ENCODE measurements around the gene NFYC. TPM values are rescaled to one million over a fixed set of nuclear protein-coding genes. Genes with fewer than 3 reads are reported as not detected.

Gene NFYC
- total RNA-seq, 1 donor = 19.0 TPM

DNA sequence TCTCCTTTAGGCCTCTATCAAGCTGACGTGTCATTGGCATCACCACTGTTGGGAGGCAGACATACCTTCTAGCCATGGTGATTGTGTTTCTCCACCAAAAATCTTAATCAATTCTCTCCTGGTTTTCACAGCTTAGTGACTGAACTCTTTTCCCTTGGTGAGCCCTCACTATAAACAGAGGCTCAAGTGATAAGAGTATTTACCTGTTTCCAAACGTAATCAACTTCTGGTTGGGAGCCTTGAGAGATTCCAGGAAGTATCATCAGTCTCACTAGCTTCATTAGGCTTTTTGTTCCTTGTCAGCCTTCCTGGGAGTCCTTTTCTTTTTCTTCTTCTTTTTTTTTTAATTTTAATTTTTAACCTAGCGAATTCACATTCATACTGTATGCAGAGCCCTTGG lies 58.3 kb downstream of the NFYC start:
- TF ChIP-seq, protein P1, sequence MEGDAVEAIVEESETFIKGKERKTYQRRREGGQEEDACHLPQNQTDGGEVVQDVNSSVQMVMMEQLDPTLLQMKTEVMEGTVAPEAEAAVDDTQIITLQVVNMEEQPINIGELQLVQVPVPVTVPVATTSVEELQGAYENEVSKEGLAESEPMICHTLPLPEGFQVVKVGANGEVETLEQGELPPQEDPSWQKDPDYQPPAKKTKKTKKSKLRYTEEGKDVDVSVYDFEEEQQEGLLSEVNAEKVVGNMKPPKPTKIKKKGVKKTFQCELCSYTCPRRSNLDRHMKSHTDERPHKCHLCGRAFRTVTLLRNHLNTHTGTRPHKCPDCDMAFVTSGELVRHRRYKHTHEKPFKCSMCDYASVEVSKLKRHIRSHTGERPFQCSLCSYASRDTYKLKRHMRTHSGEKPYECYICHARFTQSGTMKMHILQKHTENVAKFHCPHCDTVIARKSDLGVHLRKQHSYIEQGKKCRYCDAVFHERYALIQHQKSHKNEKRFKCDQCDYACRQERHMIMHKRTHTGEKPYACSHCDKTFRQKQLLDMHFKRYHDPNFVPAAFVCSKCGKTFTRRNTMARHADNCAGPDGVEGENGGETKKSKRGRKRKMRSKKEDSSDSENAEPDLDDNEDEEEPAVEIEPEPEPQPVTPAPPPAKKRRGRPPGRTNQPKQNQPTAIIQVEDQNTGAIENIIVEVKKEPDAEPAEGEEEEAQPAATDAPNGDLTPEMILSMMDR (IDR thresholded peaks at IDR 0.05; ENCODE audit: insufficient read depth, low read depth, low read length) = no peak
- H3K4me3 ChIP-seq (ENCODE audit: low read depth, low read length) = no peak overlapping the region
- peak; percentile 11 for DNase-seq (ENCODE audit: low read depth)

DNA sequence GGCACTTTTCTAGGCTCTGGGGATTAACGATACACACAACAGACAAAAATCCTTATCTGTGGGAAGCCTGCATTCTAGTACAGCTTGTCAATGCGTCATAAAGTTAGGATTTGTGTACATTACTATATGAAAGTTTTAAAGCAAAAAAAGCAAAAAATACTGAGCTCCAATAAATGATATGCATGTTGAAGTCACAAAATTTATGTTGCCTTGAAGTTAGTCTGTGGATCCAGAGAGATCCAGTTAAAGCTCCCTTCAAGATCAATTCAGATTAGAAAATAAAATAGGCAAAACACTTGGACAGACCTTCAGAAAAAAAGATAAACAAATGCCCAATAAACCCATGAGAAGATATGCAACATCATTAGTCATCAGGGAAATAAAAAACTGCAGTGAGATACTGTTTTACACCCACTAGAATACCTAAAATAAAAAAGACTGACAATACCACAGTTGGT lies 59.0 kb downstream of the NFYC start:
- peak; percentile 91 for DNase-seq (ENCODE audit: low read depth)
- H3K4me3 ChIP-seq (ENCODE audit: low read depth, low read length) = no peak overlapping the region
- TF ChIP-seq, protein P1 (IDR thresholded peaks at IDR 0.05; ENCODE audit: insufficient read depth, low read depth, low read length) = no peak

DNA sequence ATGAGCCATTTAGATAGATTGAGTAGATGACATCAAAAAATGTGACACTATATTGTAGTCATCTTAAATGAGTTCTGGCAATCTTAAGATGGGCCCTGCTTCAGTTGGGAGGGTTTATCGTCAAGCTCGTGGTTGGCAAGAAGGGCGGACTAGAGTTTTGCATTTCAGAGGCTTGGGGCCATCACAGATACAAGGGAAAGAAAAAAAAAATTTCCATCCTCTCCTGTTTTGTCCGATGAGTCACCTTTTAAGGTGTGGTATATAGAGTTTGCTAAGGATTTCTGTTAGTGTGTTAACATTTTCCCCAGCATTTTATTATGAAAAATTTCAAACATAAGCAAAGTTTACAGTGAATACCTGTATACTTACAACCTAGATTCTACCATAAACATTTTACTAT lies 60.3 kb downstream of the NFYC start:
- no peak for DNase-seq (ENCODE audit: low read depth)
- TF ChIP-seq, protein P1 (IDR thresholded peaks at IDR 0.05; ENCODE audit: insufficient read depth, low read depth, low read length) = no peak

DNA sequence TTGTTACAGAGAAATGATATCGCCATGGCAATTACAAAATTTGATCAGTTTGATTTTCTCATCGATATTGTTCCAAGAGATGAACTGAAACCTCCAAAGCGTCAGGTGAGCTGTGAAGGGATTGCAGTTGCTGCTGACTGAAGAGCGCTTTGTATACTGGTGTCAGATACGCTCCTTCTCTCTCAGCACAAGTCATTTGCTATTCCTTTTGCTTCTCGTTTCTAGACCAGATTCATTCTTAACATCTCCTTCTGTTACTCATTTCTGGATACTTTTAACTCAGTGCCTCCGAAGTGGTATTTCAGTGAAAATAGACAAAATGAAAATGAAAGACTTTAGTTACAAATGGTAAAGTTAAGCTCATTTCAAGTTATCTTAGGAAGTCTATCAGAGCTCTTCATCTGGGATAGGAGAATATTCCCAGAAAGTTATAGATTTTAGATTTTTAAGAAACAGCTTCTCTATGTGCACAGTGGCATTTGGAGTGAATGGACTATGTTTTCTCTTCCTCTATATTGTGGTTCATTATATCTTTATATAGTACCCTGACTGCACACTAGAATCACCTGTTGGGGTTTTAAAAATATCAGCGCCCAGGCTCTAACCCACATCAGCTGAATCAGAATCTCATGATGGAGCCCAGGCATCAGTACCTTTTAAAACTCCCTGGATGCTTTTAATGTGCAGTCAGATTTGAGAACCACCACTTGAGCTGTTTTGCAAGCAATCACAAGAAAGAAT lies 61.8 kb downstream of the NFYC start:
- no peak for DNase-seq (ENCODE audit: low read depth)
- no peak overlapping the region for H3K4me3 ChIP-seq (ENCODE audit: low read depth, low read length)
- TF ChIP-seq, protein P1 (IDR thresholded peaks at IDR 0.05; ENCODE audit: insufficient read depth, low read depth, low read length) = no peak

More for the DNA sequence above, 60.3 kb downstream of the NFYC start:
- H3K4me3 ChIP-seq (ENCODE audit: low read depth, low read length) = no peak overlapping the region

DNA sequence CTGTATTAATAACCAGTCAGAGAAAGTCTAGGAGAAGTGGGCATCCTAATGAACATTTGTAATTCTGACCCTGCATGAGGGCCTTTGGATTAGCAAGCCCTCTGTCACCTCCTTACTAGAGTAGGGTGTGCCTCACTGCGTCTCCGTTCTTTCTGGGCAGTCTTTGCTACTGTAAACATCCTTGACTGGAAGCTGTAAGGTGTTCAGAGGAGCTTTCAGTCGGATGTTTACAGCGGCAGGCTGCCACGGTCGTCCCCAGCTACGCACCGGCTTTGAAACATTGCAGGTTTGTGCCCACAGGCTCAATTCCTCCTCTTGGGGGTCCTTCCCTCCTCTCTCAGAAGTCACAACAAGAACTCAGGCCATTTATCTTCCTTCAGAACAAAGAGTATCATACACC lies 62.7 kb downstream of the NFYC start:
- DNase-seq (ENCODE audit: low read depth) = no peak
- TF ChIP-seq, protein P1 (IDR thresholded peaks at IDR 0.05; ENCODE audit: insufficient read depth, low read depth, low read length) = no peak
- H3K4me3 ChIP-seq (ENCODE audit: low read depth, low read length) = no peak overlapping the region

DNA sequence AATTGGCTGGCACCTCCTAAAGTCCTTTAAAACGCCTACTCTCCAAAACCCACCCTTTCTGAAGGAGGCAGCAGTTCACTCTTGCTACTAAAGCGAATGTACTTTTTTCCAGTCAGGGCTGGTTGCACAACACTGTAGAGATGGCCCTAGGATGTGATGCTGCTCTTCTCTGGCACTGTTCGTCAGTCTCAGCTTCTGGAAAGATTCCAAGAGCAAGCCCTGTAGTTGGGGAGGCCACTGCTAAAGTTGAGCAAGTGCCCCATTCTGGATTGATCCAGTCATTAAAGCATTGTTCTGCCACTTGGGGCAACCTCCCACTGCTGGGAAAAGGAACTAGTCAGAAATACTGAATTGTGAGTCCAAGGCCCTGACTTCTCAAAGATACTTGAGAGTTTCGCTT lies 63.6 kb downstream of the NFYC start:
- DNase-seq (ENCODE audit: low read depth) = peak; percentile 11
- no peak overlapping the region for H3K4me3 ChIP-seq (ENCODE audit: low read depth, low read length)
- TF ChIP-seq, protein P1 (IDR thresholded peaks at IDR 0.05; ENCODE audit: insufficient read depth, low read depth, low read length) = no peak

DNA sequence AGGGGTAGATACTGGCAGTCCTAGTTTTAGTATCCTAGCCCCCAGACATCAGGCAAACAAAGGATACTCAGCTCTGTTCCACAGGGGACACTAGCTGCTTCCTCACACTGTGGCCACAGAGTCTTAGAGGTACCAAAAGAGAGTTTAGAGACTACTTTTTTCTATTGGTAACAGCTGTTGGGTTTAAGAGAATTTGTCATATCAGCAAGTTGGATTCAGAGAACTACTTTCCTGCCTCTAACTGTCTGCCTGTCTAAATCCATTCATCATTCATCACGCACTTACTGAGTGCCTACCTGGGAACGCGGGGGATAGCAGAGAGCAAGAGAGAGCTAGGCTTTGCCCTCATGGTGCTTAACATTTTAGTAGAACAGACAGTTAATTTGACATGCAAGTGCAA lies 65.0 kb downstream of the NFYC start:
- TF ChIP-seq, protein P1 (IDR thresholded peaks at IDR 0.05; ENCODE audit: insufficient read depth, low read depth, low read length) = no peak
- H3K4me3 ChIP-seq (ENCODE audit: low read depth, low read length) = no peak overlapping the region
- DNase-seq (ENCODE audit: low read depth) = no peak

All from fibroblast of villous mesenchyme (primary cell).